ENCODE results near the gene TBCD. TPM values are rescaled to one million over a fixed set of nuclear protein-coding genes. Genes with fewer than 3 reads are reported as not detected.

TBCD gene
- total and polyA plus RNA-seq, 2 experiments from 2014 or later: 19.3 to 33.8 TPM

GRCh38 chr17:82718986-82719685 is 32.7 kb upstream of the TBCD start:
- Histone ChIP-seq H3K4me3 (no peak overlapping the region), H3K9ac (no peak overlapping the region), H3K36me3 (ENCODE audit: low read depth) (no peaks in the 10 kb centered on the region; the same call in 1 of the 2 replicates), H3F3A (ENCODE audit: insufficient read depth) (no peaks in the 10 kb centered on the region), H3K27ac (no peak overlapping the region), H3K79me2 (ENCODE audit: insufficient read depth) (peaks cover 10% of the 10 kb centered on the region), H3K27me3 (replicated peaks; ENCODE audit: insufficient read depth) (no peaks in the 10 kb centered on the region), H3K9me3 (ENCODE audit: low read depth) (no peaks in the 10 kb centered on the region), H3K4me2 (ENCODE audit: unreplicated experiment) (no peak overlapping the region), H2AFZ (no peak overlapping the region), H3K4me1 (ENCODE audit: insufficient read depth) (no peaks in the 10 kb centered on the region), H4K20me1 (ENCODE audit: insufficient read depth) (no peaks in the 10 kb centered on the region), H3K9me2 (ENCODE audit: insufficient read depth) (no peaks in the 10 kb centered on the region)
- in situ Hi-C loops (cut with MboI): no loop called here
- no peak for TF ChIP-seq EZH2phosphoT487 (IDR thresholded peaks at IDR 0.05; ENCODE audit: insufficient read depth, low read depth)
- TF ChIP-seq EZH2 (IDR thresholded peaks at IDR 0.05; ENCODE audit: insufficient read depth, poor library complexity, severe bottlenecking): no peak
- WGBS, 2 experiments (ENCODE audit: low coverage in 1 of 2, low lambda C conversion rate in 2 of 2, missing lambda C conversion rate in 2 of 2): 97 to 98% methylated on average over 18 of the region's 18 CpGs
- no peak for DNase-seq

- no peak for DNase-seq
- H3K79me2 ChIP-seq (ENCODE audit: insufficient read depth): peaks cover 10% of the 10 kb centered on the region
- H3F3A ChIP-seq (ENCODE audit: insufficient read depth): no peaks in the 10 kb centered on the region
- H3K9ac ChIP-seq: no peak overlapping the region
- WGBS, 2 experiments (ENCODE audit: low coverage in 1 of 2, low lambda C conversion rate in 2 of 2, missing lambda C conversion rate in 2 of 2): 89 to 90% methylated on average over 19 of the region's 19 CpGs
- H3K4me3 ChIP-seq: no peak overlapping the region
- no peaks in the 10 kb centered on the region for H3K9me2 ChIP-seq (ENCODE audit: insufficient read depth)
- no peaks in the 10 kb centered on the region for H3K4me1 ChIP-seq (ENCODE audit: insufficient read depth)
- no peak overlapping the region for H3K27ac ChIP-seq
- H3K4me2 ChIP-seq (ENCODE audit: unreplicated experiment): no peak overlapping the region
- H3K9me3 ChIP-seq (ENCODE audit: low read depth): no peaks in the 10 kb centered on the region
- no peaks in the 10 kb centered on the region for H4K20me1 ChIP-seq (ENCODE audit: insufficient read depth)
- no peak overlapping the region for H2AFZ ChIP-seq
- in situ Hi-C loops (cut with MboI): no loop called here
- TF ChIP-seq EZH2phosphoT487 (IDR thresholded peaks at IDR 0.05; ENCODE audit: insufficient read depth, low read depth) (no peak), EZH2 (IDR thresholded peaks at IDR 0.05; ENCODE audit: insufficient read depth, poor library complexity, severe bottlenecking) (no peak)
- no peaks in the 10 kb centered on the region; the same call in 1 of the 2 replicates for H3K36me3 ChIP-seq (ENCODE audit: low read depth)
- H3K27me3 ChIP-seq (replicated peaks; ENCODE audit: insufficient read depth): no peaks in the 10 kb centered on the region
Observed at GRCh38 chr17:82720204-82720603, 31.7 kb upstream of the TBCD start.

DNA sequence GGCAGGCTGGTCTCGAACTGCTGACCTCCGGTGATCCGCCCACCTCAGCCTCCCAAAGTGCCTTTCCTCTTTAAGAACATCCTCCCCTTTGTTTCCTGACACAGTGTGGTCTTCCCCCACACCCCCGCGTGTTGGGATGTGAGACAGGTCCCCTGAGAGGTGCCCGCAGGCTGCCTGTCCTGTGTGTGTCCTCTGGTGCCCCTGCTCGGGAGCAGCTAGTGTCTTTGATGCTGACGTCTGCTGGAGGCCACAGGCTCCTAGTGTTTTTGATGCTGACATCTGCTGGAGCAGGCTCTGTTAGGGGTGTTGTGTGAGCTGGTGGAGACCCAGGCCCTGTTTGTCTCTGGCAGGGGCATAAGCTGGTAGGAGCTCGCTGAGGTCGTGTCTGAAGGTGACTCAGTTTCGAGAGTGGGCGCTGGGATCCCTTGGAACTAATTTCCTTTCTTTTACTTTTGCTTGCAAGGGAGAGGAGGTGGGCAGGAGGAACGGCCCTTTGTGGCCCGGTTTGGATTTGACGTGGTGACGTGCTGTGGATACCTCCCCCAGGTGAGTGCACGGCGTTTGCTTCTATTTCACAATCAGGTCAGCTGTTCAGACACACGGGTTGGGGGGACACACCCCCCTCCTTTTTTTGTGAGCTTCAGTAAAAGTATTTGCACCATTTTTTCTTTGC is 29.4 kb upstream of the TBCD start:
- Histone ChIP-seq H3K9ac (no peak overlapping the region), H3K79me2 (ENCODE audit: insufficient read depth) (peaks cover 9% of the 10 kb centered on the region), H3K4me2 (ENCODE audit: unreplicated experiment) (no peak overlapping the region), H4K20me1 (ENCODE audit: insufficient read depth) (no peaks in the 10 kb centered on the region), H3K4me1 (ENCODE audit: insufficient read depth) (no peaks in the 10 kb centered on the region), H3K27ac (no peak overlapping the region), H2AFZ (no peak overlapping the region), H3K27me3 (replicated peaks; ENCODE audit: insufficient read depth) (no peaks in the 10 kb centered on the region), H3K9me2 (ENCODE audit: insufficient read depth) (no peaks in the 10 kb centered on the region), H3K4me3 (no peak overlapping the region), H3F3A (ENCODE audit: insufficient read depth) (no peaks in the 10 kb centered on the region), H3K9me3 (ENCODE audit: low read depth) (no peaks in the 10 kb centered on the region), H3K36me3 (ENCODE audit: low read depth) (no peaks in the 10 kb centered on the region; the same call in 1 of the 2 replicates)
- no peak for TF ChIP-seq EZH2 (IDR thresholded peaks at IDR 0.05; ENCODE audit: insufficient read depth, poor library complexity, severe bottlenecking)
- TF ChIP-seq EZH2phosphoT487 (IDR thresholded peaks at IDR 0.05; ENCODE audit: insufficient read depth, low read depth): no peak
- WGBS, 2 experiments (ENCODE audit: low coverage in 1 of 2, low lambda C conversion rate in 2 of 2, missing lambda C conversion rate in 2 of 2): 97% methylated on average over 17 to 19 of the region's 19 CpGs
- DNase-seq: no peak
- in situ Hi-C loops (cut with MboI): no loop called here

GRCh38 chr17:82723169-82723807 is 28.6 kb upstream of the TBCD start:
- H3K4me2 ChIP-seq (ENCODE audit: unreplicated experiment): no peak overlapping the region
- H3K27ac ChIP-seq: no peak overlapping the region
- TF ChIP-seq EZH2phosphoT487 (IDR thresholded peaks at IDR 0.05; ENCODE audit: insufficient read depth, low read depth) (no peak), EZH2 (IDR thresholded peaks at IDR 0.05; ENCODE audit: insufficient read depth, poor library complexity, severe bottlenecking) (no peak)
- no peaks in the 10 kb centered on the region for H3F3A ChIP-seq (ENCODE audit: insufficient read depth)
- in situ Hi-C loops (cut with MboI): no loop called here
- H3K9ac ChIP-seq: no peak overlapping the region
- H2AFZ ChIP-seq: no peak overlapping the region
- no peaks in the 10 kb centered on the region for H4K20me1 ChIP-seq (ENCODE audit: insufficient read depth)
- DNase-seq: no peak
- no peak overlapping the region for H3K4me3 ChIP-seq
- no peaks in the 10 kb centered on the region for H3K9me2 ChIP-seq (ENCODE audit: insufficient read depth)
- no peaks in the 10 kb centered on the region; the same call in 1 of the 2 replicates for H3K36me3 ChIP-seq (ENCODE audit: low read depth)
- H3K9me3 ChIP-seq (ENCODE audit: low read depth): no peaks in the 10 kb centered on the region
- peaks cover 3% of the 10 kb centered on the region for H3K79me2 ChIP-seq (ENCODE audit: insufficient read depth)
- no peaks in the 10 kb centered on the region for H3K4me1 ChIP-seq (ENCODE audit: insufficient read depth)
- H3K27me3 ChIP-seq (replicated peaks; ENCODE audit: insufficient read depth): no peaks in the 10 kb centered on the region
- WGBS, 2 experiments (ENCODE audit: low coverage in 1 of 2, low lambda C conversion rate in 2 of 2, missing lambda C conversion rate in 2 of 2): 86 to 88% methylated on average over 25 to 26 of the region's 26 CpGs
